ENCODE measurements around the gene CARD19. TPM values are rescaled to one million over a fixed set of nuclear protein-coding genes. Genes with fewer than 3 reads are reported as not detected.

Gene CARD19
- total and polyA plus RNA-seq, 3 experiments from 2014 or later: 43.2 to 66.4 (median 43.6) TPM

DNA sequence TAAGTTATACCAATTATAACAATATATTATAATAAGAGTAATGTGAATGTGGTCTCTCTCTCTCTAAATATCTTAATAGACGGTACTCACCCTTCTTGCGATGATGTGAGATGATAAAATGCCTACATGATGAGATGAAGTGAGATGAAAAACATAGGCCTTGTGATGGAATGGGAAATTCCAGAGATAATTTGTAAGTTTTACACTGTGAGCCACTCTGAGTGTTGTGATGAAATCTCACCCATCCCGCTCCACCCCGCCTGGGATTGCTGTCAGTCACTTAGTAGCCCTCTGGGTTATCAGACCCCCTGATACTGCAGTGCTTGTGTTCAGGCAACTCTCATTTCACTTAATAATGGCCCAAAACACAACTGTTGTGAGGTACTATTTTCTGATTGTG is 27.1 kb upstream of the CARD19 start:
- peaks cover 7 to 64% (median 7%) of the 10 kb centered on the region in 3 donors for H3K36me3 Mint-ChIP-seq
- H3K27ac ChIP-seq (ENCODE audit: low read depth, low read length): no peak overlapping the region
- ChIA-PET CTCF (no interaction called here), POLR2A (interaction anchor here (0.6 kb wide), 1 partner anchor 66 kb away, joined by 3 read pairs; no protein-coding TSS in a partner anchor)
- H3K36me3 ChIP-seq (ENCODE audit: insufficient read depth, low read length): peaks cover 23% of the 10 kb centered on the region
- H3K4me3 Mint-ChIP-seq: no peak overlapping the region
- H3K27me3 ChIP-seq (ENCODE audit: insufficient read depth, low read length, poor library complexity, severe bottlenecking): no peaks in the 10 kb centered on the region
- DNase-seq: peak in 1 of 5 donors; percentile 19
- H3K4me1 Mint-ChIP-seq: peaks cover 46 to 90% (median 73%) of the 10 kb centered on the region in 3 donors
- H3K27ac Mint-ChIP-seq: peak overlapping the region in 1 of 8 donors; percentile 15
- H3K4me3 ChIP-seq (ENCODE audit: low read length): no peak overlapping the region
- H3K9me3 ChIP-seq (ENCODE audit: low read length): no peaks in the 10 kb centered on the region
- peaks cover 0 to 2% (median 0%) of the 10 kb centered on the region in 5 donors for H3K9me3 Mint-ChIP-seq
- H3K27me3 Mint-ChIP-seq: peaks cover 0 to 2% of the 10 kb centered on the region in 2 donors
- H3K4me1 ChIP-seq (ENCODE audit: insufficient read depth, low read length): peaks cover 78% of the 10 kb centered on the region

DNA sequence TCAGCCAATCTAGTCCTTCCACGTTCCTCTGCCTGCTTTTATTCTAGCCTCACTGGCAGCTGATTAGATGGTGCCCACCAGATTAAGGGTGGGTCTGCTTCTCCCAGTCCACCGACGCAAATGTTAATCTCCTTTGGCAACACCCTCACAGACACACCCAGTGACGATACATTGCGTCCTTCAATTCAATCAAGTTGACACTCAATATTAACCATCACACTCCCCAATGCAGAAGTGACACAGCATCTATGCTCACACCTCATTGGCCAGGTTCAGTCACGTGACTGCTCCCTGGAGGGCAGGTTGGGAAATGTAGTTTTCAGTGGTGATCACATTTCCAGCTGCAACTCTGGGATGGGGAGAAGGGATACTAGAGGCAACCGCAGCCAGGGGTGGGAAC is 24.6 kb upstream of the CARD19 start:
- ChIA-PET CTCF (interaction anchor here (1.0 to 1.3 kb wide), 3 partner anchors 38 to 68 kb away, joined by 3 to 4 read pairs (median 3); no protein-coding TSS in a partner anchor), POLR2A (interaction anchor here (0.6 to 1.0 kb wide), 2 partner anchors 12 to 82 kb away, joined by 3 read pairs; no protein-coding TSS in a partner anchor)
- no peak for DNase-seq
- H3K36me3 Mint-ChIP-seq: peaks cover 4 to 62% (median 7%) of the 10 kb centered on the region in 3 donors
- H3K27me3 ChIP-seq (ENCODE audit: insufficient read depth, low read length, poor library complexity, severe bottlenecking): no peaks in the 10 kb centered on the region
- no peak overlapping the region for H3K4me3 Mint-ChIP-seq
- peaks cover 60% of the 10 kb centered on the region for H3K4me1 ChIP-seq (ENCODE audit: insufficient read depth, low read length)
- H3K4me1 Mint-ChIP-seq: peaks cover 32 to 89% (median 55%) of the 10 kb centered on the region in 3 donors
- H3K4me3 ChIP-seq (ENCODE audit: low read length): no peak overlapping the region
- no peaks in the 10 kb centered on the region for H3K27me3 Mint-ChIP-seq
- no peak overlapping the region for H3K27ac ChIP-seq (ENCODE audit: low read depth, low read length)
- H3K9me3 ChIP-seq (ENCODE audit: low read length): no peaks in the 10 kb centered on the region
- no peaks in the 10 kb centered on the region for H3K9me3 Mint-ChIP-seq
- H3K36me3 ChIP-seq (ENCODE audit: insufficient read depth, low read length): peaks cover 22% of the 10 kb centered on the region
- peak overlapping the region in 2 of 8 donors; percentile 30 to 64 for H3K27ac Mint-ChIP-seq

DNA sequence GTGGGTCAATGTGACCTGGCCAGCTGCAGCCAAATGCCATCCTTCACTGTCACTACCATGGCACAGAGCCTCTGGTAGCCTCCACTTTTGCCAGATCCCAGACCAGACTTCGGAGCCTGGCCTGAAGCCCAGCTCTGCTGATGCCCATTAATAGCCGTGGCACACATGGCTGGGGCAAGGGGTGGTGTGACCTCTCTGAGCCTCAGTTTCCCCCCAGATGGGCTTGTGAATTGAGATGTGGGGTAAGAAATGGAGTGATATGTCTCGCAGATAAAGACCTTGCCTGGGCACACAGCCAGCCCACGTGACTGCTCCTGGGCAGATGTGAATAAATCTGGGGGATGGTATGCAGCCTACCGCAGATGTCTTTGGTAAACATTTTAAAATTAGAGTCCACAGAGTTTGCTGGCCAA is 23.6 kb upstream of the CARD19 start:
- Histone ChIP-seq H3K27me3 (ENCODE audit: insufficient read depth, low read length, poor library complexity, severe bottlenecking) (no peaks in the 10 kb centered on the region), H3K4me1 (ENCODE audit: insufficient read depth, low read length) (peaks cover 54% of the 10 kb centered on the region), H3K36me3 (ENCODE audit: insufficient read depth, low read length) (peaks cover 22% of the 10 kb centered on the region), H3K9me3 (ENCODE audit: low read length) (no peaks in the 10 kb centered on the region), H3K27ac (ENCODE audit: low read depth, low read length) (no peak overlapping the region), H3K4me3 (ENCODE audit: low read length) (no peak overlapping the region)
- DNase-seq: no peak
- CTCF ChIA-PET: interaction anchor here (1.1 kb wide), 1 partner anchor 68 kb away, joined by 4 read pairs; no protein-coding TSS in a partner anchor
- Mint-ChIP-seq H3K36me3 (peaks cover 6 to 65% (median 8%) of the 10 kb centered on the region in 3 donors), H3K4me3 (peak overlapping the region in 1 of 7 donors; percentile 18), H3K27me3 (no peaks in the 10 kb centered on the region), H3K9me3 (no peaks in the 10 kb centered on the region), H3K4me1 (peaks cover 29 to 90% (median 46%) of the 10 kb centered on the region in 3 donors), H3K27ac (no peak overlapping the region)
- POLR2A ChIA-PET: no interaction called here

DNA sequence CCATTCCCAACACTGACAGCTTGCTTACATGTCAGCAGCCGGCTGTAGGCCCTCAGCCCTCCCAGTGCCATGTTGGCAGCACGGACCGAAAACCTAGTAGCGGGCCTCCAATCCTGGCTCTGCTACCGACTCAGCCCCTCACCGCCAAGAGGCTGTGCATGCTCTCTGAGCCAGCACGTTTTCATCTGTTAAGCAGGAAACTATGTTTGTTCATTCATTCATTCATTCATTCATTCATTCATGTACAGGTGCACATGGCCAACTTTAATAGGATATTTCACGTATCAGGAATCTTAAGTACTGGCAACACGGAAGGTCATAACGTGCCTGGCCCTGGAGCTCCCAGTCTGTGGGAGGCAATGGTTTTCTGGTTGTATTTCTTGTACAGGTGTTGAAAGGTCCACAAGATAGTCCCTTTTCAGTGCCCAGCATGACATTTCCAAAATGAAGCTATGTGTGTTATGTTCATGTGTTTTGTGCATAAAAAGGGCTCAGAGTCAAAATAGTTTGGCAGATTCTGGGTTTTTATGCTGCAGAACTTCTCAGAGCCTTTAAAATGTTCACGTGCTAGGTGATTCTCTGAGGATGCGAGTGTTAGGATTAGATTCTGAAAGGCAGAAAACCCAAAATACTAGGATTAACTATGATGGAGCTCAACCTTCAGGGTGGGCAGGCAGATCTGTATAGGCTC is 19.8 kb upstream of the CARD19 start:
- peak in 1 of 5 donors; percentile 25 for DNase-seq
- H3K27me3 ChIP-seq (ENCODE audit: insufficient read depth, low read length, poor library complexity, severe bottlenecking): no peaks in the 10 kb centered on the region
- H3K4me1 Mint-ChIP-seq: peaks cover 16 to 64% (median 20%) of the 10 kb centered on the region in 3 donors
- no peaks in the 10 kb centered on the region for H3K9me3 Mint-ChIP-seq
- H3K27ac Mint-ChIP-seq: peak overlapping the region in 1 of 8 donors; percentile 29
- POLR2A ChIA-PET: interaction anchor here (0.8 kb wide), 1 partner anchor 12 kb away, joined by 4 read pairs; no protein-coding TSS in a partner anchor
- peaks cover 8 to 65% (median 12%) of the 10 kb centered on the region in 3 donors for H3K36me3 Mint-ChIP-seq
- H3K4me3 Mint-ChIP-seq: no peak overlapping the region
- peaks cover 23% of the 10 kb centered on the region for H3K4me1 ChIP-seq (ENCODE audit: insufficient read depth, low read length)
- no peaks in the 10 kb centered on the region for H3K9me3 ChIP-seq (ENCODE audit: low read length)
- CTCF ChIA-PET: interaction anchor here (1.1 kb wide), 1 partner anchor 11 kb away, joined by 3 read pairs; no protein-coding TSS in a partner anchor
- no peak overlapping the region for H3K27ac ChIP-seq (ENCODE audit: low read depth, low read length)
- H3K36me3 ChIP-seq (ENCODE audit: insufficient read depth, low read length): peaks cover 33% of the 10 kb centered on the region
- H3K4me3 ChIP-seq (ENCODE audit: low read length): no peak overlapping the region
- H3K27me3 Mint-ChIP-seq: no peaks in the 10 kb centered on the region

DNA sequence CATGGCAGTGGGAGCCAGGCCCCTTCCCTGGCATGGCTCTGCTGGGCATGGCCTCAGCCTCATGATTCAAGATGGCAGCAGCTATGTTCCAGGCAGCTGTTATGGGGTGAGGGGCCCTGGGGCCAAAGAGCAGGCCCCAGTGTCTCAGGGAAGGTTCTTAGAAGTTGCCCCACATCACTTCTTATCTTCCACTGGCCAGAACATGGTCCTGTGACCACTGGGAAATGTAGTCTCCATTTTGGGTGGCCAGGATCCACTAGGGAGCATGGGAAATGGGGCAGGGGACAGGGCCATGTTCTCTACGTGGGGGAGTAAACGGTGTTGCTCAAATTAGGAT is 19.3 kb upstream of the CARD19 start:
- H3K4me3 ChIP-seq (ENCODE audit: low read length): no peak overlapping the region
- Mint-ChIP-seq H3K36me3 (peaks cover 8 to 66% (median 13%) of the 10 kb centered on the region in 3 donors), H3K4me3 (no peak overlapping the region), H3K9me3 (no peaks in the 10 kb centered on the region), H3K4me1 (peaks cover 14 to 65% (median 16%) of the 10 kb centered on the region in 3 donors), H3K27me3 (no peaks in the 10 kb centered on the region), H3K27ac (peak overlapping the region in 1 of 8 donors; percentile 29)
- peaks cover 28% of the 10 kb centered on the region for H3K36me3 ChIP-seq (ENCODE audit: insufficient read depth, low read length)
- POLR2A ChIA-PET: interaction anchor here (0.8 kb wide), 1 partner anchor 12 kb away, joined by 4 read pairs; no protein-coding TSS in a partner anchor
- no peak for DNase-seq
- no peaks in the 10 kb centered on the region for H3K27me3 ChIP-seq (ENCODE audit: insufficient read depth, low read length, poor library complexity, severe bottlenecking)
- H3K9me3 ChIP-seq (ENCODE audit: low read length): no peaks in the 10 kb centered on the region
- H3K4me1 ChIP-seq (ENCODE audit: insufficient read depth, low read length): peaks cover 18% of the 10 kb centered on the region
- CTCF ChIA-PET: no interaction called here
- no peak overlapping the region for H3K27ac ChIP-seq (ENCODE audit: low read depth, low read length)

DNA sequence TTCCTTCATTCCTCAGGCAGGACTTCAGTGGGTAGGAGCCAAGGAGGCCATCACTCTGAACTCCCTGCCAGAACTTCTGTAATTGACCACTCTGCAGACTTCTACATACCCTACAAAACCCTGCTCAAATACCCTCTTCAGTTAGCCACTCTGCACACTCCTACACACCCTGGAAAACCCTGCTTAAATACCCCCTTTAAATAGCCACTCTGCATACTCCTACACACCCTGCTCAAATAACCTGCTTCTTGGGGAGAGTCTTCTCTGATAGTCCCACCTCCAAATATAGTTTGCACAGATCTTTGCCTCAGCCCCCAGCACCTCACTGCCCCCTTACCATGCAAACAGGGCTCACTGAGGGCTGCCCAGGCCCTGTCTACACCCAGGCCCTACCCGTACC is 18.6 kb upstream of the CARD19 start:
- Mint-ChIP-seq H3K27ac (peak overlapping the region in 1 of 8 donors; percentile 56), H3K9me3 (no peaks in the 10 kb centered on the region), H3K36me3 (peaks cover 8 to 69% (median 13%) of the 10 kb centered on the region in 3 donors), H3K4me3 (no peak overlapping the region), H3K27me3 (no peaks in the 10 kb centered on the region), H3K4me1 (peaks cover 14 to 62% (median 15%) of the 10 kb centered on the region in 3 donors)
- ChIA-PET POLR2A (no interaction called here), CTCF (no interaction called here)
- H3K4me3 ChIP-seq (ENCODE audit: low read length): no peak overlapping the region
- peaks cover 22% of the 10 kb centered on the region for H3K36me3 ChIP-seq (ENCODE audit: insufficient read depth, low read length)
- H3K27me3 ChIP-seq (ENCODE audit: insufficient read depth, low read length, poor library complexity, severe bottlenecking): no peaks in the 10 kb centered on the region
- DNase-seq: no peak
- H3K27ac ChIP-seq (ENCODE audit: low read depth, low read length): no peak overlapping the region
- no peaks in the 10 kb centered on the region for H3K9me3 ChIP-seq (ENCODE audit: low read length)
- peaks cover 12% of the 10 kb centered on the region for H3K4me1 ChIP-seq (ENCODE audit: insufficient read depth, low read length)

DNA sequence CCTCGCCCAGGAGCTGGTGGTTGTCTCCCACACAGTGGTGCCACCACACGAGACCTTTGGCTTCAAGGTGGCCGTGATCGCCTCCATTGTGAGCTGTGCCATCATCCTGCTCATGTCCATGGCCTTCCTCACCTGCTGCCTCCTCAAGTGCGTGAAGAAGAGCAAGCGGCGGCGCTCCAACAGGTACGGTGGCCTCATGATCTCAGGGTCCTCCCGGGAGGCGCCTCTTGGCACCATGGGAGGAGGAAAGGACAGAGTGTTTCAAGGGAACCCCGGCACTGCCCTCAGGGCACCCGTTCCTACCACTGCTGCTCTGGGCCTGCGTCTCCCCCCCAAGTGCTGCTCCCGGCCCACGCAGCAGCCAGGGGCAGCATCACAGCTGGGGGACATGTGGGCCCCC is 18.2 kb upstream of the CARD19 start:
- H3K27me3 Mint-ChIP-seq: no peaks in the 10 kb centered on the region
- peaks cover 8 to 69% (median 13%) of the 10 kb centered on the region in 3 donors for H3K36me3 Mint-ChIP-seq
- H3K27ac ChIP-seq (ENCODE audit: low read depth, low read length): no peak overlapping the region
- H3K4me1 Mint-ChIP-seq: peaks cover 14 to 62% (median 16%) of the 10 kb centered on the region in 3 donors
- ChIA-PET POLR2A (no interaction called here), CTCF (no interaction called here)
- peak in 1 of 5 donors; percentile 22 for DNase-seq
- no peak overlapping the region for H3K27ac Mint-ChIP-seq
- H3K4me3 Mint-ChIP-seq: no peak overlapping the region
- no peaks in the 10 kb centered on the region for H3K9me3 Mint-ChIP-seq
- H3K27me3 ChIP-seq (ENCODE audit: insufficient read depth, low read length, poor library complexity, severe bottlenecking): no peaks in the 10 kb centered on the region
- H3K4me1 ChIP-seq (ENCODE audit: insufficient read depth, low read length): peaks cover 12% of the 10 kb centered on the region
- peaks cover 21% of the 10 kb centered on the region for H3K36me3 ChIP-seq (ENCODE audit: insufficient read depth, low read length)
- no peak overlapping the region for H3K4me3 ChIP-seq (ENCODE audit: low read length)
- H3K9me3 ChIP-seq (ENCODE audit: low read length): no peaks in the 10 kb centered on the region

DNA sequence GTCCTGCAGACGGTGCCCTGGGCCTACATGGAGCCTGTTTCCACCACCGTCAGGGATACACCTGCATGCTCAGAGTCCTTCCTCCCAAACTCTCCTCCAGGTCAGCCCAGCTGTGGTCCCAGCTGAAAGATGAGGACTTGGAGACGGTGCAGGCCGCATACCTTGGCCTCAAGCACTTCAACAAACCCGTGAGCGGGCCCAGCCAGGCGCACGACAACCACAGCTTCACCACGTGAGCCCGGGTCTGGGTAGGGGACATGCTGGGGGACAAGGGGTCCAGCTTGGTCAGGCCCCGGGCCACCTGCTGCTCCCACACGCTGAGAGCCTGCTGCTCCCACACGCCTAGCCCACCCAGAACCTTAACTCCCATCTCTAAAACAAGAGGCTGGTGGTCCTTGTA is 16.6 kb upstream of the CARD19 start:
- no peaks in the 10 kb centered on the region for H3K9me3 Mint-ChIP-seq
- H3K4me1 Mint-ChIP-seq: peaks cover 19 to 60% (median 19%) of the 10 kb centered on the region in 3 donors
- H3K4me1 ChIP-seq (ENCODE audit: insufficient read depth, low read length): peaks cover 25% of the 10 kb centered on the region
- CTCF ChIA-PET: no interaction called here
- peak in 1 of 5 donors; percentile 19 for DNase-seq
- H3K4me3 ChIP-seq (ENCODE audit: low read length): no peak overlapping the region
- peak overlapping the region in 2 of 8 donors; percentile 45 to 77 for H3K27ac Mint-ChIP-seq
- peaks cover 8 to 71% (median 17%) of the 10 kb centered on the region in 3 donors for H3K36me3 Mint-ChIP-seq
- H3K36me3 ChIP-seq (ENCODE audit: insufficient read depth, low read length): peaks cover 24% of the 10 kb centered on the region
- H3K27ac ChIP-seq (ENCODE audit: low read depth, low read length): no peak overlapping the region
- H3K9me3 ChIP-seq (ENCODE audit: low read length): no peaks in the 10 kb centered on the region
- H3K4me3 Mint-ChIP-seq: no peak overlapping the region
- H3K27me3 ChIP-seq (ENCODE audit: insufficient read depth, low read length, poor library complexity, severe bottlenecking): no peaks in the 10 kb centered on the region
- no peaks in the 10 kb centered on the region for H3K27me3 Mint-ChIP-seq
- POLR2A ChIA-PET: no interaction called here
